ACHN (cell line): ENCODE data around the gene CACHD1.

Experiments
- DNase-seq: peaks from one replicate; pipeline ENCODE4 v3.0.0-alpha.2; 2015
- in situ Hi-C: cut with HindIII; loops from 2 replicates; pipeline ENCODE4 v1.10.0; 2017; ENCODE audit warnings: low sequenced_read_pairs, low pct_ligation_motif_present, low pct_unique_long_range_greater_than_20kb

The CACHD1 gene

GRCh38 chr1:64471218-64472039, 1.5 kb downstream of the CACHD1 start:
- in situ Hi-C loops = no loop called here
- DNase-seq = peak; percentile 35

- in situ Hi-C loops = no loop called here
- no peak for DNase-seq
Observed at GRCh38 chr1:64472040-64472376, 2.1 kb downstream of the CACHD1 start.

GRCh38 chr1:64472805-64473204, 2.9 kb downstream of the CACHD1 start:
- DNase-seq = no peak
- in situ Hi-C loops = no loop called here

GRCh38 chr1:64473367-64473766, 3.4 kb downstream of the CACHD1 start:
- in situ Hi-C loops = no loop called here
- DNase-seq = no peak

- no peak for DNase-seq
- in situ Hi-C loops = no loop called here
Observed at GRCh38 chr1:64474133-64474532, 4.2 kb downstream of the CACHD1 start.

GRCh38 chr1:64474665-64475439, 4.9 kb downstream of the CACHD1 start:
- DNase-seq = peak; percentile 62
- in situ Hi-C loops = no loop called here

- peak; percentile 51 for DNase-seq
- in situ Hi-C loops = no loop called here
Observed at GRCh38 chr1:64476251-64476952, 6.5 kb downstream of the CACHD1 start.

- DNase-seq = no peak
- in situ Hi-C loops = no loop called here
Observed at GRCh38 chr1:64478594-64479470, 8.9 kb downstream of the CACHD1 start.

GRCh38 chr1:64479874-64480273, 9.9 kb downstream of the CACHD1 start:
- in situ Hi-C loops = no loop called here
- DNase-seq = no peak

- DNase-seq = no peak
Observed at GRCh38 chr1:64480999-64481772, 11.3 kb downstream of the CACHD1 start.

GRCh38 chr1:64482128-64482527, 12.2 kb downstream of the CACHD1 start:
- no peak for DNase-seq
- in situ Hi-C loops = no loop called here

More at GRCh38 chr1:64480999-64481772, 11.3 kb downstream of the CACHD1 start:
- in situ Hi-C loops = no loop called here

GRCh38 chr1:64482720-64483119, 12.8 kb downstream of the CACHD1 start:
- in situ Hi-C loops = no loop called here
- DNase-seq = peak; percentile 18

GRCh38 chr1:64483731-64484414, 13.9 kb downstream of the CACHD1 start:
- no peak for DNase-seq
- in situ Hi-C loops = no loop called here

- peak; percentile 18 for DNase-seq
- in situ Hi-C loops = no loop called here
Observed at GRCh38 chr1:64484651-64485050, 14.7 kb downstream of the CACHD1 start.

- no peak for DNase-seq
- in situ Hi-C loops = no loop called here
Observed at GRCh38 chr1:64486193-64486592, 16.3 kb downstream of the CACHD1 start.

GRCh38 chr1:64487061-64487460, 17.1 kb downstream of the CACHD1 start:
- peak; percentile 27 for DNase-seq
- in situ Hi-C loops = no loop called here

- no peak for DNase-seq
- in situ Hi-C loops = no loop called here
Observed at GRCh38 chr1:64488862-64489261, 18.9 kb downstream of the CACHD1 start.
